NCI-H1436 treated with DMSO at 0.1 percent for 48 hours (cell line): ENCODE data around the gene PLA2G6.
"Not testable (repeated sequence)": the region's sequence is repeated elsewhere in the genome, so short reads cannot be mapped to it uniquely, and the experiment has no call there.

Experiments
- DNase-seq: peaks from one replicate; lab custom pipeline; 2025; lab: John Stamatoyannopoulos, UW

Gene PLA2G6

GRCh38 chr22:38132794-38133193, 48.8 kb downstream of the PLA2G6 start:
- no peak for DNase-seq

- DNase-seq: no peak
These were observed 49.5 kb downstream of the PLA2G6 start for GRCh38 chr22:38132136-38132535.

GRCh38 chr22:38131399-38131798, 50.2 kb downstream of the PLA2G6 start:
- DNase-seq: no peak

GRCh38 chr22:38129856-38130255, 51.8 kb downstream of the PLA2G6 start:
- no peak for DNase-seq

GRCh38 chr22:38129021-38129420, 52.6 kb downstream of the PLA2G6 start:
- DNase-seq: no peak

GRCh38 chr22:38127869-38128268, 53.8 kb downstream of the PLA2G6 start:
- no peak for DNase-seq

GRCh38 chr22:38126928-38127668, 54.5 kb downstream of the PLA2G6 start:
- DNase-seq: no peak

- no peak for DNase-seq
These were observed 55.9 kb downstream of the PLA2G6 start for GRCh38 chr22:38125751-38126201.

- no peak for DNase-seq
These were observed 56.5 kb downstream of the PLA2G6 start for GRCh38 chr22:38125038-38125610.

- no peak for DNase-seq
These were observed 57.2 kb downstream of the PLA2G6 start for GRCh38 chr22:38124236-38124974.

GRCh38 chr22:38122616-38123015, 59.0 kb downstream of the PLA2G6 start:
- DNase-seq: no peak

GRCh38 chr22:38120359-38121110, 61.1 kb downstream of the PLA2G6 start:
- DNase-seq: no peak

GRCh38 chr22:38118747-38119146, 62.9 kb downstream of the PLA2G6 start:
- DNase-seq: not testable (repeated sequence)

GRCh38 chr22:38118182-38118581, 63.4 kb downstream of the PLA2G6 start:
- DNase-seq: no peak

- not testable (repeated sequence) for DNase-seq
These were observed 64.1 kb downstream of the PLA2G6 start for GRCh38 chr22:38117556-38117955.

- no peak for DNase-seq
These were observed 66.0 kb downstream of the PLA2G6 start for GRCh38 chr22:38115423-38116205.

GRCh38 chr22:38114484-38115398, 66.9 kb downstream of the PLA2G6 start:
- no peak for DNase-seq

GRCh38 chr22:38112381-38112780, 69.2 kb downstream of the PLA2G6 start:
- DNase-seq: no peak

GRCh38 chr22:38111925-38112355, 69.7 kb downstream of the PLA2G6 start:
- no peak for DNase-seq
